Measurements from ENCODE around the gene CFAP107.
"Not testable (repeated sequence)": the region's sequence is repeated elsewhere in the genome, so short reads cannot be mapped to it uniquely, and the experiment has no call there.

Gene CFAP107

GRCh38 chr1:12745992-12746323 lies at the start of gene CFAP107:
Gene CFAP107 (plus strand): TSS chr1:12746200. CDS start chr1:12746431, 231 bp downstream.
- no peak for DNase-seq

- no peak for DNase-seq
Measured at GRCh38 chr1:12696658-12697057, 49.3 kb upstream of the CFAP107 start.

- no peak for DNase-seq
Measured at GRCh38 chr1:12697397-12697796, 48.6 kb upstream of the CFAP107 start.

- no peak for DNase-seq
Measured at GRCh38 chr1:12703821-12704451, 42.1 kb upstream of the CFAP107 start.

- DNase-seq = no peak
Measured at GRCh38 chr1:12706061-12706460, 39.9 kb upstream of the CFAP107 start.

- no peak for DNase-seq
Measured at GRCh38 chr1:12708396-12709090, 37.5 kb upstream of the CFAP107 start.

- DNase-seq = no peak
Measured at GRCh38 chr1:12709091-12709491, 36.9 kb upstream of the CFAP107 start.

- no peak for DNase-seq
Measured at GRCh38 chr1:12709696-12710095, 36.3 kb upstream of the CFAP107 start.

- no peak for DNase-seq
Measured at GRCh38 chr1:12711536-12711935, 34.5 kb upstream of the CFAP107 start.

- DNase-seq = no peak
Measured at GRCh38 chr1:12712076-12712475, 33.9 kb upstream of the CFAP107 start.

- DNase-seq = no peak
Measured at GRCh38 chr1:12712929-12713328, 33.1 kb upstream of the CFAP107 start.

- not testable (repeated sequence) for DNase-seq
Measured at GRCh38 chr1:12713651-12714050, 32.3 kb upstream of the CFAP107 start.

- no peak for DNase-seq
Measured at GRCh38 chr1:12714710-12715475, 31.1 kb upstream of the CFAP107 start.

GRCh38 chr1:12715896-12716437 lies 30.0 kb upstream of the CFAP107 start, which contains the start of gene AADACL3:
Gene AADACL3 (plus strand): TSS chr1:12716110. CDS start chr1:12716177, 67 bp downstream.
- no peak for DNase-seq

GRCh38 chr1:12717301-12717838 lies 28.6 kb upstream of the CFAP107 start:
- DNase-seq = no peak

GRCh38 chr1:12722626-12723025 lies 23.4 kb upstream of the CFAP107 start:
- no peak for DNase-seq

GRCh38 chr1:12728391-12728790 lies 17.6 kb upstream of the CFAP107 start:
- no peak for DNase-seq

- no peak for DNase-seq
Measured at GRCh38 chr1:12730156-12730555, 15.8 kb upstream of the CFAP107 start.

GRCh38 chr1:12731084-12731483 lies 14.9 kb upstream of the CFAP107 start:
- not testable (repeated sequence) for DNase-seq

GRCh38 chr1:12734651-12735050 lies 11.3 kb upstream of the CFAP107 start:
- no peak for DNase-seq

- DNase-seq = no peak
Measured at GRCh38 chr1:12738934-12739333, 7.1 kb upstream of the CFAP107 start.

GRCh38 chr1:12739613-12740012 lies 6.4 kb upstream of the CFAP107 start:
- no peak for DNase-seq

- no peak for DNase-seq
Measured at GRCh38 chr1:12741946-12742345, 4.1 kb upstream of the CFAP107 start.

Data from amniotic stem cell (primary cell).